Lower leg skin (tissue), 3 donors: Measurements from ENCODE around the gene ELMO3.

Experiments used
- POLR2A ChIP-seq, 2 donors: fragments of 450-650 bp; IDR thresholded peaks; one replicate each; pipeline ENCODE4 v1.6.1; 2016 to 2017; ENCODE audit warnings: antibody characterized with exemption in 2 of 2, mild to moderate bottlenecking in 1 of 2, moderate library complexity in 1 of 2
- TF ChIP-seq, protein P1 (sequence below), 3 donors: fragments of 450-650 bp; IDR thresholded peaks; one replicate each; pipeline ENCODE4 v1.5.1; 2016; ENCODE audit warnings: antibody characterized with exemption in 3 of 3, mild to moderate bottlenecking in 3 of 3, moderate library complexity in 2 of 3

DNA sequence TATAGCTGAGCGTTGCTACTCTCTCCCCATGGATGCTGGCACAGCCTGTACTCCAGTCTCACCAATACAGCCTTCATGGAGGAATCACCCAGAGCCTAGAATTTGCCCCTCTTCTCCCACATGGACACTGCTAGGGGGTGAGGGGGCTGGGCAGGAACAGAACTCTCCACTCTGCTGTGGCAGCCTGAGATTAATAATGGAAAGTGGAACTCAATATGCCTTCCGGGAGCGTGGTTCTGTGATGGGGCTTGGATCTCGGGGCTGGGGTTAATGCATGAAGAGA, 51.1 kb downstream of the ELMO3 start:
- TF ChIP-seq, protein P1, sequence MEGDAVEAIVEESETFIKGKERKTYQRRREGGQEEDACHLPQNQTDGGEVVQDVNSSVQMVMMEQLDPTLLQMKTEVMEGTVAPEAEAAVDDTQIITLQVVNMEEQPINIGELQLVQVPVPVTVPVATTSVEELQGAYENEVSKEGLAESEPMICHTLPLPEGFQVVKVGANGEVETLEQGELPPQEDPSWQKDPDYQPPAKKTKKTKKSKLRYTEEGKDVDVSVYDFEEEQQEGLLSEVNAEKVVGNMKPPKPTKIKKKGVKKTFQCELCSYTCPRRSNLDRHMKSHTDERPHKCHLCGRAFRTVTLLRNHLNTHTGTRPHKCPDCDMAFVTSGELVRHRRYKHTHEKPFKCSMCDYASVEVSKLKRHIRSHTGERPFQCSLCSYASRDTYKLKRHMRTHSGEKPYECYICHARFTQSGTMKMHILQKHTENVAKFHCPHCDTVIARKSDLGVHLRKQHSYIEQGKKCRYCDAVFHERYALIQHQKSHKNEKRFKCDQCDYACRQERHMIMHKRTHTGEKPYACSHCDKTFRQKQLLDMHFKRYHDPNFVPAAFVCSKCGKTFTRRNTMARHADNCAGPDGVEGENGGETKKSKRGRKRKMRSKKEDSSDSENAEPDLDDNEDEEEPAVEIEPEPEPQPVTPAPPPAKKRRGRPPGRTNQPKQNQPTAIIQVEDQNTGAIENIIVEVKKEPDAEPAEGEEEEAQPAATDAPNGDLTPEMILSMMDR (IDR thresholded peaks at IDR 0.05), result no peak
- no peak for TF ChIP-seq POLR2A (IDR thresholded peaks at IDR 0.05)
